H9 (cell line): ENCODE data around the gene RAB3B. TPM values are rescaled to one million over a fixed set of nuclear protein-coding genes. Genes with fewer than 3 reads are reported as not detected.

Experiments
- DNase-seq: peaks from one replicate; pipeline ENCODE4 v3.0.0-alpha.2; 2017
- H2AFZ ChIP-seq: one replicate; pipeline ENCODE4 v1.6.1; 2013; ENCODE audit warnings: mild to moderate bottlenecking, low read length, control low read depth, moderate library complexity
- H2AK5ac ChIP-seq: 2 replicates; pipeline ENCODE4 v1.6.1; 2013; ENCODE audit warnings: low read length, control low read depth, mixed read lengths; ENCODE audit not compliant: insufficient read length
- H2BK120ac ChIP-seq: one replicate; pipeline ENCODE4 v1.6.1; 2013; ENCODE audit warnings: low read depth, mild to moderate bottlenecking, low read length, control low read depth, inconsistent platforms; ENCODE audit not compliant: poor library complexity, severe bottlenecking
- H2BK12ac ChIP-seq: 2 replicates; pipeline ENCODE4 v1.6.1; 2013; ENCODE audit warnings: low read length, control low read depth, mixed read lengths, low read depth; ENCODE audit not compliant: insufficient read length
- H2BK15ac ChIP-seq: 2 replicates; pipeline ENCODE4 v1.6.1; 2013; ENCODE audit warnings: low read depth, low read length, control low read depth
- H2BK20ac ChIP-seq: one replicate; pipeline ENCODE4 v1.6.1; 2013; ENCODE audit warnings: low read depth, mild to moderate bottlenecking, low read length, control low read depth, inconsistent platforms; ENCODE audit not compliant: poor library complexity, severe bottlenecking
- H2BK5ac ChIP-seq: 2 replicates; pipeline ENCODE4 v1.6.1; 2013; ENCODE audit warnings: low read length, control low read depth, mixed read lengths; ENCODE audit not compliant: insufficient read length
- H3K14ac ChIP-seq: 2 replicates; pipeline ENCODE4 v1.6.1; 2013; ENCODE audit warnings: low read length, control low read depth; ENCODE audit not compliant: insufficient read depth
- H3K18ac ChIP-seq: 2 replicates; pipeline ENCODE4 v1.6.1; 2013; ENCODE audit warnings: low read depth, mild to moderate bottlenecking, mixed read lengths, low read length, control low read depth; ENCODE audit not compliant: insufficient read length
- H3K23ac ChIP-seq: 2 replicates; pipeline ENCODE4 v1.6.1; 2013; ENCODE audit warnings: low read length, control low read depth, mixed read lengths, low read depth; ENCODE audit not compliant: insufficient read length
- H3K23me2 ChIP-seq: 2 replicates; pipeline ENCODE4 v1.6.1; 2013; ENCODE audit warnings: low read depth, mild to moderate bottlenecking, mixed read lengths, low read length, control low read depth; ENCODE audit not compliant: insufficient read length, poor library complexity, severe bottlenecking
- H3K27ac ChIP-seq: 2 replicates; pipeline ENCODE4 v1.5.1; 2013; ENCODE audit warnings: low read length, control low read depth, mixed read lengths, low read depth; ENCODE audit not compliant: insufficient read length
- H3K27me3 ChIP-seq: 2 replicates; pipeline ENCODE4 v1.6.1; 2013; ENCODE audit warnings: low read length, control low read depth, inconsistent platforms; ENCODE audit not compliant: insufficient read depth
- H3K4ac ChIP-seq: 2 replicates; pipeline ENCODE4 v1.6.1; 2013; ENCODE audit warnings: low read depth, mild to moderate bottlenecking, control low read depth, inconsistent platforms, low read length, moderate library complexity
- H3K4me1 ChIP-seq: 2 replicates; pipeline ENCODE4 v1.6.1; 2013; ENCODE audit warnings: low read length, control low read depth, inconsistent platforms; ENCODE audit not compliant: insufficient read depth
- H3K4me2 ChIP-seq: 2 replicates; pipeline ENCODE4 v1.6.1; 2013; ENCODE audit warnings: low read length, control low read depth, mixed read lengths; ENCODE audit not compliant: insufficient read length, insufficient read depth
- H3K56ac ChIP-seq: 2 replicates; pipeline ENCODE4 v1.6.1; 2013; ENCODE audit warnings: low read depth, mild to moderate bottlenecking, mixed read lengths, low read length, control low read depth; ENCODE audit not compliant: insufficient read length
- H3K79me1 ChIP-seq: 2 replicates; pipeline ENCODE4 v1.6.1; 2013; ENCODE audit warnings: low read depth, mild to moderate bottlenecking, moderate library complexity, low read length, control low read depth, inconsistent platforms; ENCODE audit not compliant: insufficient read depth, poor library complexity, severe bottlenecking
- H3K79me2 ChIP-seq: 2 replicates; pipeline ENCODE4 v1.6.1; 2013; ENCODE audit warnings: low read length, control low read depth, inconsistent platforms; ENCODE audit not compliant: insufficient read depth
- H3K9ac ChIP-seq: 2 replicates; pipeline ENCODE4 v1.6.1; 2013; ENCODE audit warnings: low read length, control low read depth, mixed read lengths; ENCODE audit not compliant: insufficient read length; ENCODE audit errors: extremely low read depth
- H3K9me3 ChIP-seq: one replicate; pipeline ENCODE4 v1.6.1; 2013; ENCODE audit warnings: low read depth, low read length, inconsistent platforms; ENCODE audit not compliant: control insufficient read depth
- H3T11ph ChIP-seq: one replicate; pipeline ENCODE4 v1.6.1; 2013; ENCODE audit warnings: mild to moderate bottlenecking, low read length, control low read depth, inconsistent platforms
- H4K20me1 ChIP-seq: one replicate; pipeline ENCODE4 v1.6.1; 2013; ENCODE audit not compliant: control insufficient read depth, insufficient read length, insufficient read depth
- H4K5ac ChIP-seq: 2 replicates; pipeline ENCODE4 v1.6.1; 2013; ENCODE audit warnings: low read depth, mild to moderate bottlenecking, mixed read lengths, low read length, control low read depth; ENCODE audit not compliant: insufficient read length
- H4K8ac ChIP-seq: replicated peaks from 2 replicates; pipeline ENCODE4 v1.6.1; 2013; ENCODE audit warnings: low read length, control low read depth, mixed read lengths, low read depth; ENCODE audit not compliant: insufficient read length
- H4K91ac ChIP-seq: 2 replicates; pipeline ENCODE4 v1.6.1; 2013; ENCODE audit warnings: low read depth, mild to moderate bottlenecking, moderate library complexity, mixed read lengths, low read length, control low read depth; ENCODE audit not compliant: insufficient read length
- H3K27ac Mint-ChIP-seq, 3 experiments: 2 replicates in 2 of 3; 3 replicates in 1 of 3; pipeline ENCODE4 v1.8.0; 2020 to 2021; ENCODE audit warnings: mixed read lengths in 3 of 3, mild to moderate bottlenecking in 1 of 3, moderate library complexity in 1 of 3
- H3K27me3 Mint-ChIP-seq: 2 replicates; pipeline ENCODE4 v1.8.0; 2021; ENCODE audit warnings: low read depth, mild to moderate bottlenecking, moderate library complexity, mixed read lengths
- H3K36me3 Mint-ChIP-seq, 3 experiments: 2 replicates in 2 of 3; 3 replicates in 1 of 3; pipeline ENCODE4 v1.8.0; 2020 to 2021; ENCODE audit warnings: low read depth in 3 of 3, mixed read lengths in 3 of 3; ENCODE audit not compliant: insufficient read depth in 1 of 3
- H3K4me1 Mint-ChIP-seq, 2 experiments: 2 replicates each; pipeline ENCODE4 v1.8.0; 2020; ENCODE audit warnings: mixed read lengths in 2 of 2
- H3K4me3 Mint-ChIP-seq, 2 experiments: 2 replicates in 1 of 2; 3 replicates in 1 of 2; pipeline ENCODE4 v1.8.0; 2020 to 2021; ENCODE audit warnings: mild to moderate bottlenecking in 2 of 2, mixed read lengths in 2 of 2, moderate library complexity in 1 of 2
- H3K9me3 Mint-ChIP-seq, 2 experiments: 2 replicates in 1 of 2; 3 replicates in 1 of 2; pipeline ENCODE4 v1.8.0; 2020; ENCODE audit warnings: mild to moderate bottlenecking in 2 of 2, mixed read lengths in 2 of 2, moderate library complexity in 1 of 2
- CTCF ChIP-seq: fragments of 200-600 bp; sonication (generic); conservative IDR thresholded peaks from 3 replicates; pipeline ENCODE4 v1.8.0; 2021; ENCODE audit warnings: antibody characterized with exemption, mild to moderate bottlenecking
- WGBS: extraction: QIAGEN DNeasy Blood & Tissue Kit; methylation state at CpG from one replicate; pipeline ENCODE4 v1.1.7; 2013; ENCODE audit warnings: missing lambda C conversion rate, low lambda C conversion rate, mixed read lengths; ENCODE audit not compliant: insufficient read length; ENCODE audit errors: extremely low coverage; 5-methylcytosine and 5-hydroxymethylcytosine counted together
- total RNA-seq: library from RNA; stranded (reverse); gene quantifications from 2 replicates; pipeline ENCODE4 v1.2.1, GENCODE V29; 2021

RAB3B gene
- total RNA-seq, 1 experiment from 2014 or later, result 30.6 TPM

GRCh38 chr1:51899022-51899421, 91.5 kb downstream of the RAB3B start:
- Mint-ChIP-seq H3K4me1 (peaks cover 9 to 11% of the 10 kb centered on the region in 2 experiments), H3K27me3 (peaks cover 6% of the 10 kb centered on the region), H3K27ac (no peak overlapping the region), H3K9me3 (peaks cover under 1 to 3% of the 10 kb centered on the region in 2 experiments; a peak in 1 of 5 replicates), H3K36me3 (peaks cover 0 to 2% (median 0%) of the 10 kb centered on the region in 3 experiments; a peak in 1 of 7 replicates), H3K4me3 (no peak overlapping the region)
- no peak overlapping the region for H2BK120ac ChIP-seq
- no peak overlapping the region for H3T11ph ChIP-seq
- H2AFZ ChIP-seq, result no peak overlapping the region
- no peaks in the 10 kb centered on the region for H3K79me1 ChIP-seq
- no peaks in the 10 kb centered on the region for H3K27me3 ChIP-seq
- no peak overlapping the region for H3K4ac ChIP-seq
- WGBS, result no CpG with 5 or more reads among the region's 10 CpGs
- no peak overlapping the region for H3K27ac ChIP-seq
- DNase-seq, result no peak
- no peaks in the 10 kb centered on the region for H3K79me2 ChIP-seq
- no peak for TF ChIP-seq CTCF
- no peak overlapping the region for H2AK5ac ChIP-seq
- H4K91ac ChIP-seq, result no peak overlapping the region
- 0 out of 2 replicates have a peak, but pooled peaks cover 3% of the 10 kb centered on the region for H3K4me1 ChIP-seq
- H3K9me3 ChIP-seq, result no peaks in the 10 kb centered on the region
- H3K18ac ChIP-seq, result no peak overlapping the region
- no peak overlapping the region for H3K4me2 ChIP-seq
- H4K5ac ChIP-seq, result no peak overlapping the region
- no peak overlapping the region for H3K14ac ChIP-seq
- no peak overlapping the region for H2BK12ac ChIP-seq
- no peak overlapping the region for H4K8ac ChIP-seq
- H2BK5ac ChIP-seq, result no peak overlapping the region
- H3K56ac ChIP-seq, result no peak overlapping the region
- H3K23ac ChIP-seq, result no peak overlapping the region
- H3K9ac ChIP-seq, result no peak overlapping the region
- no peak overlapping the region for H2BK15ac ChIP-seq
- no peaks in the 10 kb centered on the region for H3K23me2 ChIP-seq
- H4K20me1 ChIP-seq, result no peaks in the 10 kb centered on the region
- no peak overlapping the region for H2BK20ac ChIP-seq
